ENCODE measurements around the gene WFS1. TPM values are rescaled to one million over a fixed set of nuclear protein-coding genes. Genes with fewer than 3 reads are reported as not detected.
A peak's percentile ranks its signal among the peaks of the same experiment; 100 is the strongest.

The WFS1 gene
- total and polyA plus RNA-seq, 2 of the 13 experiments (the other 11 are each of a cell fraction or from before 2014, with no cell fraction given): 39.1 to 42.2 TPM

DNA sequence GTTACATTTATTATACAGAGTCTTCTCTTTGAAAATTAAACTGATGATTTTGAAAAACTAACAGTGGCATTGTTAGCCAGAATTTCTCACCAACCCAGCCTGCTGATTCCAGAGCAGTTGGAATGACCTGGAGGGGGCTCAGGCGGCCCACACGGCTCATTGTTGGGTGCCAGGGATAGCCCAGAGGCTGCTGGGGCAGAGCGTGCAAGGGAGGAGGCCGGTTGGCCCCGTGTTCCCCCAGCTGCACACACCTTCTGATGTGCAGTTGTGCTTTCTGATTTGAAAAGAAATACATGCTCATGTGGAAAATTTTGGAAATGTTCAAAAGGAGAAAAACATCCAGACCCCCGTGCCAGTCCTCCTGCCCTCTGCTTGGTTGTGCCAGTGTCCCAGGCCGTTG, 20.6 kb downstream of the WFS1 start (continued):
- TF ChIP-seq, protein P1, sequence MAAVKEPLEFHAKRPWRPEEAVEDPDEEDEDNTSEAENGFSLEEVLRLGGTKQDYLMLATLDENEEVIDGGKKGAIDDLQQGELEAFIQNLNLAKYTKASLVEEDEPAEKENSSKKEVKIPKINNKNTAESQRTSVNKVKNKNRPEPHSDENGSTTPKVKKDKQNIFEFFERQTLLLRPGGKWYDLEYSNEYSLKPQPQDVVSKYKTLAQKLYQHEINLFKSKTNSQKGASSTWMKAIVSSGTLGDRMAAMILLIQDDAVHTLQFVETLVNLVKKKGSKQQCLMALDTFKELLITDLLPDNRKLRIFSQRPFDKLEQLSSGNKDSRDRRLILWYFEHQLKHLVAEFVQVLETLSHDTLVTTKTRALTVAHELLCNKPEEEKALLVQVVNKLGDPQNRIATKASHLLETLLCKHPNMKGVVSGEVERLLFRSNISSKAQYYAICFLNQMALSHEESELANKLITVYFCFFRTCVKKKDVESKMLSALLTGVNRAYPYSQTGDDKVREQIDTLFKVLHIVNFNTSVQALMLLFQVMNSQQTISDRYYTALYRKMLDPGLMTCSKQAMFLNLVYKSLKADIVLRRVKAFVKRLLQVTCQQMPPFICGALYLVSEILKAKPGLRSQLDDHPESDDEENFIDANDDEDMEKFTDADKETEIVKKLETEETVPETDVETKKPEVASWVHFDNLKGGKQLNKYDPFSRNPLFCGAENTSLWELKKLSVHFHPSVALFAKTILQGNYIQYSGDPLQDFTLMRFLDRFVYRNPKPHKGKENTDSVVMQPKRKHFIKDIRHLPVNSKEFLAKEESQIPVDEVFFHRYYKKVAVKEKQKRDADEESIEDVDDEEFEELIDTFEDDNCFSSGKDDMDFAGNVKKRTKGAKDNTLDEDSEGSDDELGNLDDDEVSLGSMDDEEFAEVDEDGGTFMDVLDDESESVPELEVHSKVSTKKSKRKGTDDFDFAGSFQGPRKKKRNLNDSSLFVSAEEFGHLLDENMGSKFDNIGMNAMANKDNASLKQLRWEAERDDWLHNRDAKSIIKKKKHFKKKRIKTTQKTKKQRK (IDR thresholded peaks at IDR 0.05; ENCODE audit: low read length): no peak

DNA sequence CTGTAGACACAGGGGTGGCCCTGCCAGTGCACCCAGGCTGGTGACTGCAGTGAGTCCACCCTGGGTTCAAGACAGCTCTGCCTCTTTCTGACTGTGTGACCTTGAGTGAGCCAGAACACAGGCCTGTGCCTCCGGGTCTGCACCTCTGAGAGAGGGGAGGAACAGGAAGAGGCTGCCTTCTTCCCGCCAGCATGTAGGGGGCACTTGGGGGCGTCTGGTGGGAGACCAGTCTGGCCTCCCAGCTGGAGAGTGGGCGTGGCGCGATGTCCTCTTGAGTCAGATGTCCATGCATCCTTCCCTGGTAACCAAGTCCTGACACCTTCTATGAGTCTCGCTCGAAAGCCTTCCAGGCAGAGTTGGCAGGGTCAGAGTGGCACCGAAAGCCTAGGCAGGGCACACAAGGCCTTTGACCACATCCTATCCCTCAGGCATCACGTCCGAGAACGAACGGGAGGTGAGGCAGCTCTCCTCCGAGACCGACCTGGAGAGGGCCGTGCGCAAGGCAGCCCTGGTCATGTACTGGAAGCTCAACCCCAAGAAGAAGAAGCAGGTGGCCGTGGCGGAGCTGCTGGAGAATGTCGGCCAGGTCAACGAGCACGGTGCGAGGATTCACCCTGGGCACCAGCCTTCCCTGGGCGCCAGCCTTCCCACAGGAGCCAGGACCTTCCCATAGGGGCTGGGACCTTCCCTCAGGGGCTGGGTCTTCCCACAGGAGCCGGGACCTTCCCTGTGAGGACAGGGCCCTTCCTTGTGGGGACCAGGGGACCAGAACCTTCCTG, 21.3 kb downstream of the WFS1 start:
- ChIA-PET CTCF (ENCODE audit: low intra/inter-chr PET ratio, low total read pairs) (no interaction called here), POLR2A (interaction anchor here (1.0 to 1.8 kb wide), 3 partner anchors 15 to 32 kb away, joined by 3 to 4 read pairs (median 3); no protein-coding TSS in a partner anchor)
- peak; percentile 36 for ATAC-seq
- Histone ChIP-seq H3K9ac (ENCODE audit: insufficient read depth, low read depth, low read length) (no peak overlapping the region), H3K36me3 (replicated peaks in 1 of 2; ENCODE audit: control insufficient read depth in 1 of 2, insufficient read depth in 2 of 2, low read length in 2 of 2) (peaks cover 56 to 93% of the 10 kb centered on the region in 2 experiments), H3K79me2 (ENCODE audit: insufficient read depth, low read length) (no peaks in the 10 kb centered on the region), H3K9me3 (ENCODE audit: low read length) (no peaks in the 10 kb centered on the region), H3K27ac (ENCODE audit: extremely low read length, insufficient read depth, low read length) (no peak overlapping the region), H3K4me2 (ENCODE audit: low read depth, low read length) (no peak overlapping the region), H2AFZ (ENCODE audit: low read length) (no peak overlapping the region), H3K4me3 (replicated peaks in 1 of 3; ENCODE audit: insufficient read depth in 1 of 3, low read depth in 2 of 3, low read length in 3 of 3) (no peak overlapping the region), H3K4me1 (ENCODE audit: insufficient read depth, low read length) (no peaks in the 10 kb centered on the region), H4K20me1 (ENCODE audit: insufficient read depth, low read length) (no peaks in the 10 kb centered on the region), H3K27me3 (ENCODE audit: control insufficient read depth in 1 of 2, insufficient read depth in 2 of 2, low read length in 2 of 2) (no peaks in the 10 kb centered on the region)
- no TSS peak for BruUV-seq (replicated peaks)
- no peak for FAIRE-seq
- intact Hi-C loops (cut with micrococcal nuclease; ENCODE audit: unreplicated experiment) (no loop called here), in situ Hi-C loops (cut with HindIII; ENCODE audit: extremely low pct_ligation_motif_present, low pct_unique_long_range_greater_than_20kb) (no loop called here)
- 91% methylated on average over 14 of the region's 25 CpGs for WGBS (ENCODE audit: low lambda C conversion rate)
- DNase-seq (ENCODE audit: low spot score): peak; percentile 21
- TF ChIP-seq, protein P2, sequence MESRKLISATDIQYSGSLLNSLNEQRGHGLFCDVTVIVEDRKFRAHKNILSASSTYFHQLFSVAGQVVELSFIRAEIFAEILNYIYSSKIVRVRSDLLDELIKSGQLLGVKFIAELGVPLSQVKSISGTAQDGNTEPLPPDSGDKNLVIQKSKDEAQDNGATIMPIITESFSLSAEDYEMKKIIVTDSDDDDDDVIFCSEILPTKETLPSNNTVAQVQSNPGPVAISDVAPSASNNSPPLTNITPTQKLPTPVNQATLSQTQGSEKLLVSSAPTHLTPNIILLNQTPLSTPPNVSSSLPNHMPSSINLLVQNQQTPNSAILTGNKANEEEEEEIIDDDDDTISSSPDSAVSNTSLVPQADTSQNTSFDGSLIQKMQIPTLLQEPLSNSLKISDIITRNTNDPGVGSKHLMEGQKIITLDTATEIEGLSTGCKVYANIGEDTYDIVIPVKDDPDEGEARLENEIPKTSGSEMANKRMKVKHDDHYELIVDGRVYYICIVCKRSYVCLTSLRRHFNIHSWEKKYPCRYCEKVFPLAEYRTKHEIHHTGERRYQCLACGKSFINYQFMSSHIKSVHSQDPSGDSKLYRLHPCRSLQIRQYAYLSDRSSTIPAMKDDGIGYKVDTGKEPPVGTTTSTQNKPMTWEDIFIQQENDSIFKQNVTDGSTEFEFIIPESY (CRISPR knock-in tag; IDR thresholded peaks at IDR 0.05): peak; percentile 89
- TF ChIP-seq, protein P3, sequence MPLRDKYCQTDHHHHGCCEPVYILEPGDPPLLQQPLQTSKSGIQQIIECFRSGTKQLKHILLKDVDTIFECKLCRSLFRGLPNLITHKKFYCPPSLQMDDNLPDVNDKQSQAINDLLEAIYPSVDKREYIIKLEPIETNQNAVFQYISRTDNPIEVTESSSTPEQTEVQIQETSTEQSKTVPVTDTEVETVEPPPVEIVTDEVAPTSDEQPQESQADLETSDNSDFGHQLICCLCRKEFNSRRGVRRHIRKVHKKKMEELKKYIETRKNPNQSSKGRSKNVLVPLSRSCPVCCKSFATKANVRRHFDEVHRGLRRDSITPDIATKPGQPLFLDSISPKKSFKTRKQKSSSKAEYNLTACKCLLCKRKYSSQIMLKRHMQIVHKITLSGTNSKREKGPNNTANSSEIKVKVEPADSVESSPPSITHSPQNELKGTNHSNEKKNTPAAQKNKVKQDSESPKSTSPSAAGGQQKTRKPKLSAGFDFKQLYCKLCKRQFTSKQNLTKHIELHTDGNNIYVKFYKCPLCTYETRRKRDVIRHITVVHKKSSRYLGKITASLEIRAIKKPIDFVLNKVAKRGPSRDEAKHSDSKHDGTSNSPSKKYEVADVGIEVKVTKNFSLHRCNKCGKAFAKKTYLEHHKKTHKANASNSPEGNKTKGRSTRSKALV (CRISPR knock-in tag; IDR thresholded peaks at IDR 0.05): no peak
- TF ChIP-seq ZNF678 (CRISPR knock-in tag; IDR thresholded peaks at IDR 0.05) (no peak), ZMYM2 (CRISPR knock-in tag; IDR thresholded peaks at IDR 0.05) (no peak), ZNF432 (CRISPR knock-in tag; IDR thresholded peaks at IDR 0.05; ENCODE audit: borderline replicate concordance) (no peak), XBP1 (CRISPR knock-in tag; IDR thresholded peaks at IDR 0.05) (no peak), AGO2 (optimal IDR thresholded peaks at IDR 0.05; ENCODE audit: low read depth, low read length) (peak; percentile 12)
- TF ChIP-seq, protein P4, sequence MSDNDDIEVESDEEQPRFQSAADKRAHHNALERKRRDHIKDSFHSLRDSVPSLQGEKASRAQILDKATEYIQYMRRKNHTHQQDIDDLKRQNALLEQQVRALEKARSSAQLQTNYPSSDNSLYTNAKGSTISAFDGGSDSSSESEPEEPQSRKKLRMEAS (IDR thresholded peaks at IDR 0.05): no peak
